HepG2 (cell line): ENCODE data around the gene ZNF584. TPM values are rescaled to one million over a fixed set of nuclear protein-coding genes. Genes with fewer than 3 reads are reported as not detected.

Source experiments
- ATF1 ChIP-seq: IDR thresholded peaks from 2 replicates; pipeline ENCODE4 v1.6.1; 2016; ENCODE audit warnings: mild to moderate bottlenecking, control low read depth
- CERS6 ChIP-seq: sonication (generic); formaldehyde crosslinking; IDR thresholded peaks from 2 replicates; pipeline ENCODE4 v1.5.0; 2020; ENCODE audit warnings: missing genetic modification reagents
- CHD2 ChIP-seq: IDR thresholded peaks from 2 replicates; pipeline ENCODE4 v1.6.1; 2011; ENCODE audit warnings: low read depth, low read length, improper control_type of control experiment
- JARID2 ChIP-seq: sonication (generic); formaldehyde crosslinking; IDR thresholded peaks from 2 replicates; pipeline ENCODE4 v1.8.1; 2023; ENCODE audit warnings: missing genetic modification reagents, inconsistent platforms; ENCODE audit not compliant: insufficient replicate concordance
- MAF1 ChIP-seq: sonication (generic); formaldehyde crosslinking; IDR thresholded peaks from 2 replicates; pipeline ENCODE4 v1.5.0; 2020; ENCODE audit warnings: missing genetic modification reagents, borderline replicate concordance
- PAX8 ChIP-seq: sonication (generic); formaldehyde crosslinking; IDR thresholded peaks from 2 replicates; pipeline ENCODE4 v1.8.0; 2022; ENCODE audit warnings: mild to moderate bottlenecking, missing genetic modification reagents, borderline replicate concordance
- TBL1XR1 ChIP-seq: fragments of 150-350 bp; IDR thresholded peaks from 2 replicates; pipeline ENCODE4 v1.6.1; 2014; ENCODE audit warnings: borderline replicate concordance, low read length; ENCODE audit not compliant: partially characterized antibody
- TBX3 ChIP-seq: fragments of 450-650 bp; IDR thresholded peaks from 2 replicates; pipeline ENCODE4 v1.6.1; 2017; ENCODE audit warnings: antibody characterized with exemption, mild to moderate bottlenecking, inconsistent platforms, borderline replicate concordance
- TFAP4 ChIP-seq: sonication (generic); IDR thresholded peaks from 2 replicates; pipeline ENCODE4 v1.6.1; 2016; ENCODE audit warnings: low read depth, borderline replicate concordance
- TGIF2 ChIP-seq: IDR thresholded peaks from 2 replicates; pipeline ENCODE4 v1.6.1; 2016; ENCODE audit warnings: control low read depth, missing compliant biosample characterization
- ZNF235 ChIP-seq: sonication (generic); formaldehyde crosslinking; IDR thresholded peaks from 2 replicates; pipeline ENCODE4 v1.8.1; 2023; ENCODE audit warnings: mild to moderate bottlenecking, missing genetic modification reagents, borderline replicate concordance
- ZNF24 ChIP-seq: fragments of 450-650 bp; IDR thresholded peaks from 2 replicates; pipeline ENCODE4 v1.6.1; 2017; ENCODE audit warnings: antibody characterized with exemption, mild to moderate bottlenecking
- ZNF280D ChIP-seq: sonication (generic); formaldehyde crosslinking; IDR thresholded peaks from 2 replicates; pipeline ENCODE4 v1.5.1; 2020; ENCODE audit warnings: mild to moderate bottlenecking, missing genetic modification reagents
- ZNF354B ChIP-seq: sonication (generic); formaldehyde crosslinking; IDR thresholded peaks from 2 replicates; pipeline ENCODE4 v1.8.0; 2022; ENCODE audit warnings: mild to moderate bottlenecking, missing genetic modification reagents
- ZNF44 ChIP-seq: sonication (generic); formaldehyde crosslinking; IDR thresholded peaks from 2 replicates; pipeline ENCODE4 v1.5.1; 2020; ENCODE audit warnings: mild to moderate bottlenecking, missing genetic modification reagents
- ZNF513 ChIP-seq: sonication (generic); formaldehyde crosslinking; conservative IDR thresholded peaks from 2 replicates; pipeline ENCODE4 v1.5.0; 2020; ENCODE audit warnings: missing genetic modification reagents
- ZNF547 ChIP-seq: sonication (generic); formaldehyde crosslinking; IDR thresholded peaks from 2 replicates; pipeline ENCODE4 v1.5.1; 2020; ENCODE audit warnings: mild to moderate bottlenecking, missing genetic modification reagents
- ZNF790 ChIP-seq: sonication (generic); formaldehyde crosslinking; IDR thresholded peaks from 2 replicates; pipeline ENCODE4 v1.8.0; 2022; ENCODE audit warnings: missing genetic modification reagents, mild to moderate bottlenecking, borderline replicate concordance
- ZNF878 ChIP-seq: sonication (generic); formaldehyde crosslinking; IDR thresholded peaks from 2 replicates; pipeline ENCODE4 v1.8.1; 2023; ENCODE audit warnings: mild to moderate bottlenecking, missing genetic modification reagents, moderate library complexity
- ZSCAN31 ChIP-seq: sonication (generic); formaldehyde crosslinking; IDR thresholded peaks from 2 replicates; pipeline ENCODE4 v1.5.0; 2020; ENCODE audit warnings: low read depth, mild to moderate bottlenecking, missing genetic modification reagents
- polyA plus RNA-seq, 8 experiments: library from polyadenylated mRNA; depleted of rRNA in 3 of 8; stranded (reverse) in 7 of 8; unstranded in 1 of 8; fragments of >200 nt; fragmentation: Illumina TruSeq in 4 of 8; extraction: Trizol in 4 of 8; gene quantifications; 2 replicates each; pipeline versions ENCODE4 v1.2.1 to v1.2.3, GENCODE V29; 2011 to 2016; ENCODE audit warnings: low read depth in 4 of 8, missing spikeins in 1 of 8, mixed read lengths in 1 of 8; ENCODE audit not compliant: insufficient read depth in 1 of 8
- total RNA-seq, 5 experiments: library from RNA; depleted of rRNA; stranded (reverse); fragments of >200 nt; fragmentation: Illumina TruSeq; extraction: Trizol; gene quantifications; 2 replicates each; pipeline ENCODE4 v1.2.3, GENCODE V29; 2016; ENCODE audit warnings: low read depth in 1 of 5
- TF ChIP-seq, protein P1 (sequence below): sonication (generic); formaldehyde crosslinking; IDR thresholded peaks from 2 replicates; pipeline ENCODE4 v1.4.0; 2020; ENCODE audit warnings: missing genetic modification reagents
- TF ChIP-seq, protein P2 (sequence below): sonication (generic); formaldehyde crosslinking; IDR thresholded peaks from 2 replicates; pipeline ENCODE4 v1.8.0; 2022; ENCODE audit warnings: mild to moderate bottlenecking, missing genetic modification reagents, moderate library complexity

ZNF584 gene
- total and polyA plus RNA-seq, 2 of the 13 experiments (the other 11 are each of a cell fraction or from before 2014, with no cell fraction given) = 2.4 to 7.0 TPM

DNA sequence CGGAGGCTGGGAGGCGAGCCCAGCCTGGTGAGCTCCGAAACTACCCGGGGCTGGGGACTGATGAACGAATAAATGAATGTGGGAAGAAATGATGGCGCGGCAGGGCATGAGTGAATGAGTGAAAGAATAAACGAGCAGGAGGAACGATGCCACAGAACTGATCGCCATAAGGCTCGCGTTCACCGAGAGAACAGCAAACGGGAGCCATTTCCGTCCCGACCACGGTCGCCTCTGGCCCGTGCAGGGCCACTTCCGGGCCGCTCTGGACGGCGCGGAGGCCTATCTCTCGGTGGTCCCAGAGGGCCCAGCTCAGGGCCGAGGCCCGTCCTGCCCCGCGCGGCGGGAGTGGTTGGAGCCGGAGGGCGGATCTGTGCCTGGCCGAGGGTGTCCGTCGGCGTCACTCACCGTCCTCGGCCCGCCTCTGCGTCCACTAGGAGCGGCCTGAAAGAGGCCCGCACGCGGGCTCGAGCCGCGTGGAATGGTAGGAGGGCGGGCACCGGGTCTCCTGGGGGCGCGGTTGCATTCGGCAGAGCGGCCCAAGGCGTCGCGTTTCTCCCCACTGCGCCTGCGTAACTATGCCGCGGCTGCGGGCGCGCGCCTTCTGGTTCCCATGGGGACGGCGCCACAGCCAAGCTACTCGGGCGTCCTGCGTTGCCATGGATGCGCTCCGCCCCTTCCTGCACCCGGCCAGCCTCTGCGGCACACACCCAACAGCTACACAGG is 46.0 kb upstream of the ZNF584 start, which contains the start of gene ZNF497 (continued):
- TF ChIP-seq JARID2 (peak; percentile 85), TBX3 (0 out of 2 replicates have a peak, but pooled peaks have one; percentile 10), TGIF2 (no peak; the same call in 1 of the 2 replicates), PAX8 (CRISPR knock-in tag) (no peak; the same call in 1 of the 2 replicates), ZSCAN31 (CRISPR knock-in tag) (0 out of 2 replicates have a peak, but pooled peaks have one; percentile 78), TBL1XR1 (peak; percentile 17), ZNF790 (CRISPR knock-in tag) (no peak), CHD2 (no peak), ZNF547 (CRISPR knock-in tag) (no peak; the same call in none of the 2 replicates), TFAP4 (peak; percentile 42; the same call in 1 of the 2 replicates), MAF1 (peak; percentile 90), ZNF513 (CRISPR knock-in tag) (no peak), ZNF235 (no peak), ZNF878 (CRISPR knock-in tag) (peak; percentile 87), ZNF44 (no peak), ZNF280D (CRISPR knock-in tag) (peak; percentile 69; the same call in 1 of the 2 replicates), ZNF354B (no peak), ATF1 (CRISPR knock-in tag) (no peak), CERS6 (CRISPR knock-in tag) (no peak), ZNF24 (no peak; the same call in 1 of the 2 replicates)
- TF ChIP-seq, protein P1, sequence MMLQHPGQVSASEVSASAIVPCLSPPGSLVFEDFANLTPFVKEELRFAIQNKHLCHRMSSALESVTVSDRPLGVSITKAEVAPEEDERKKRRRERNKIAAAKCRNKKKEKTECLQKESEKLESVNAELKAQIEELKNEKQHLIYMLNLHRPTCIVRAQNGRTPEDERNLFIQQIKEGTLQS (CRISPR knock-in tag) = no peak; the same call in 1 of the 2 replicates
- TF ChIP-seq, protein P2, sequence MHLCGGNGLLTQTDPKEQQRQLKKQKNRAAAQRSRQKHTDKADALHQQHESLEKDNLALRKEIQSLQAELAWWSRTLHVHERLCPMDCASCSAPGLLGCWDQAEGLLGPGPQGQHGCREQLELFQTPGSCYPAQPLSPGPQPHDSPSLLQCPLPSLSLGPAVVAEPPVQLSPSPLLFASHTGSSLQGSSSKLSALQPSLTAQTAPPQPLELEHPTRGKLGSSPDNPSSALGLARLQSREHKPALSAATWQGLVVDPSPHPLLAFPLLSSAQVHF (CRISPR knock-in tag) = 0 out of 2 replicates have a peak, but pooled peaks have one; percentile 38
